Ishikawa (cell line): ENCODE data around the gene SCNM1.

Experiments
- CEBPB ChIP-seq: IDR thresholded peaks from 2 replicates; pipeline ENCODE4 v1.6.1; 2012
- CREB1 ChIP-seq: IDR thresholded peaks from 2 replicates; pipeline ENCODE4 v1.6.1; 2012; ENCODE audit warnings: low read depth
- EGR1 ChIP-seq: IDR thresholded peaks from 2 replicates; pipeline ENCODE4 v1.6.1; 2012
- EP300 ChIP-seq: IDR thresholded peaks from 2 replicates; pipeline ENCODE4 v1.6.1; 2012; ENCODE audit warnings: borderline replicate concordance
- FOXM1 ChIP-seq: IDR thresholded peaks from 2 replicates; pipeline ENCODE4 v1.6.1; 2012; ENCODE audit warnings: low read depth, borderline replicate concordance
- NFIC ChIP-seq: IDR thresholded peaks from 2 replicates; pipeline ENCODE4 v1.6.1; 2012
- RAD21 ChIP-seq: IDR thresholded peaks from 2 replicates; pipeline ENCODE4 v1.6.1; 2012; ENCODE audit warnings: low read depth
- TAF1 ChIP-seq: IDR thresholded peaks from 2 replicates; pipeline ENCODE4 v1.6.1; 2012; ENCODE audit warnings: low read depth, mild to moderate bottlenecking
- TCF12 ChIP-seq: IDR thresholded peaks from 2 replicates; pipeline ENCODE4 v1.6.1; 2012; ENCODE audit warnings: low read depth
- TEAD4 ChIP-seq: IDR thresholded peaks from 2 replicates; pipeline ENCODE4 v1.6.1; 2012
- YY1 ChIP-seq: IDR thresholded peaks from 2 replicates; pipeline ENCODE4 v1.6.1; 2012; ENCODE audit warnings: low read depth
- ZBTB7A ChIP-seq: IDR thresholded peaks from 2 replicates; pipeline ENCODE4 v1.6.1; 2012; ENCODE audit warnings: low read depth
- TF ChIP-seq, protein P1 (sequence below): IDR thresholded peaks from 2 replicates; pipeline ENCODE4 v1.6.1; 2012
- TF ChIP-seq, protein P2 (sequence below): IDR thresholded peaks from 2 replicates; pipeline ENCODE4 v1.6.1; 2012
- TF ChIP-seq, protein P3 (sequence below): IDR thresholded peaks from 2 replicates; pipeline ENCODE4 v1.6.1; 2012; ENCODE audit warnings: low read depth, mild to moderate bottlenecking

SCNM1 gene

DNA sequence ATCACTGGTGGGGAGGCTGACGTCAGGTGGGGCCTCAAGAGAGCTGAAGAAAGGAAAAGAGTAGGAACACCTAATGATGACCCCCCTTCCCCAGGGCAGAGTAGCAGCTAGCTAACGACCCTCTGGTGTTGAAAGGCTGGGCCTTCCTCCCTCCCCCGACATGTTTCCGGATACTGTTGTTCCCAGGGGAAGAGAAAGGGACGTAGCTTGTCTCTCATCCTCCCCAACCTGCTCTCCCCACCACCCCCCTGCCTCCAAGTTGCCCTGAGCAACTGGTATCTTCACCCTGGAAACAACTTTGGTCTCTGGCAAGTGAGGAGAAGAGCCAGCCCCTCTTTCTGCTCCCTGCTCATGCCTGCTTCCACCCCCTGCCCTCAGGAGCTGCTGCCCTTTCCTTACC is 22.0 kb upstream of the SCNM1 start:
- TF ChIP-seq, protein P1, sequence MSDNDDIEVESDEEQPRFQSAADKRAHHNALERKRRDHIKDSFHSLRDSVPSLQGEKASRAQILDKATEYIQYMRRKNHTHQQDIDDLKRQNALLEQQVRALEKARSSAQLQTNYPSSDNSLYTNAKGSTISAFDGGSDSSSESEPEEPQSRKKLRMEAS: no peak
- TF ChIP-seq, protein P2, sequence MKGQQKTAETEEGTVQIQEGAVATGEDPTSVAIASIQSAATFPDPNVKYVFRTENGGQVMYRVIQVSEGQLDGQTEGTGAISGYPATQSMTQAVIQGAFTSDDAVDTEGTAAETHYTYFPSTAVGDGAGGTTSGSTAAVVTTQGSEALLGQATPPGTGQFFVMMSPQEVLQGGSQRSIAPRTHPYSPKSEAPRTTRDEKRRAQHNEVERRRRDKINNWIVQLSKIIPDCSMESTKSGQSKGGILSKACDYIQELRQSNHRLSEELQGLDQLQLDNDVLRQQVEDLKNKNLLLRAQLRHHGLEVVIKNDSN: no peak
- TF ChIP-seq, protein P3, sequence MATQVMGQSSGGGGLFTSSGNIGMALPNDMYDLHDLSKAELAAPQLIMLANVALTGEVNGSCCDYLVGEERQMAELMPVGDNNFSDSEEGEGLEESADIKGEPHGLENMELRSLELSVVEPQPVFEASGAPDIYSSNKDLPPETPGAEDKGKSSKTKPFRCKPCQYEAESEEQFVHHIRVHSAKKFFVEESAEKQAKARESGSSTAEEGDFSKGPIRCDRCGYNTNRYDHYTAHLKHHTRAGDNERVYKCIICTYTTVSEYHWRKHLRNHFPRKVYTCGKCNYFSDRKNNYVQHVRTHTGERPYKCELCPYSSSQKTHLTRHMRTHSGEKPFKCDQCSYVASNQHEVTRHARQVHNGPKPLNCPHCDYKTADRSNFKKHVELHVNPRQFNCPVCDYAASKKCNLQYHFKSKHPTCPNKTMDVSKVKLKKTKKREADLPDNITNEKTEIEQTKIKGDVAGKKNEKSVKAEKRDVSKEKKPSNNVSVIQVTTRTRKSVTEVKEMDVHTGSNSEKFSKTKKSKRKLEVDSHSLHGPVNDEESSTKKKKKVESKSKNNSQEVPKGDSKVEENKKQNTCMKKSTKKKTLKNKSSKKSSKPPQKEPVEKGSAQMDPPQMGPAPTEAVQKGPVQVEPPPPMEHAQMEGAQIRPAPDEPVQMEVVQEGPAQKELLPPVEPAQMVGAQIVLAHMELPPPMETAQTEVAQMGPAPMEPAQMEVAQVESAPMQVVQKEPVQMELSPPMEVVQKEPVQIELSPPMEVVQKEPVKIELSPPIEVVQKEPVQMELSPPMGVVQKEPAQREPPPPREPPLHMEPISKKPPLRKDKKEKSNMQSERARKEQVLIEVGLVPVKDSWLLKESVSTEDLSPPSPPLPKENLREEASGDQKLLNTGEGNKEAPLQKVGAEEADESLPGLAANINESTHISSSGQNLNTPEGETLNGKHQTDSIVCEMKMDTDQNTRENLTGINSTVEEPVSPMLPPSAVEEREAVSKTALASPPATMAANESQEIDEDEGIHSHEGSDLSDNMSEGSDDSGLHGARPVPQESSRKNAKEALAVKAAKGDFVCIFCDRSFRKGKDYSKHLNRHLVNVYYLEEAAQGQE: no peak
- TF ChIP-seq CEBPB: no peak
- no peak for TF ChIP-seq YY1
- TF ChIP-seq EP300: no peak
- no peak for TF ChIP-seq CREB1
- no peak for TF ChIP-seq TEAD4
- no peak for TF ChIP-seq RAD21

DNA sequence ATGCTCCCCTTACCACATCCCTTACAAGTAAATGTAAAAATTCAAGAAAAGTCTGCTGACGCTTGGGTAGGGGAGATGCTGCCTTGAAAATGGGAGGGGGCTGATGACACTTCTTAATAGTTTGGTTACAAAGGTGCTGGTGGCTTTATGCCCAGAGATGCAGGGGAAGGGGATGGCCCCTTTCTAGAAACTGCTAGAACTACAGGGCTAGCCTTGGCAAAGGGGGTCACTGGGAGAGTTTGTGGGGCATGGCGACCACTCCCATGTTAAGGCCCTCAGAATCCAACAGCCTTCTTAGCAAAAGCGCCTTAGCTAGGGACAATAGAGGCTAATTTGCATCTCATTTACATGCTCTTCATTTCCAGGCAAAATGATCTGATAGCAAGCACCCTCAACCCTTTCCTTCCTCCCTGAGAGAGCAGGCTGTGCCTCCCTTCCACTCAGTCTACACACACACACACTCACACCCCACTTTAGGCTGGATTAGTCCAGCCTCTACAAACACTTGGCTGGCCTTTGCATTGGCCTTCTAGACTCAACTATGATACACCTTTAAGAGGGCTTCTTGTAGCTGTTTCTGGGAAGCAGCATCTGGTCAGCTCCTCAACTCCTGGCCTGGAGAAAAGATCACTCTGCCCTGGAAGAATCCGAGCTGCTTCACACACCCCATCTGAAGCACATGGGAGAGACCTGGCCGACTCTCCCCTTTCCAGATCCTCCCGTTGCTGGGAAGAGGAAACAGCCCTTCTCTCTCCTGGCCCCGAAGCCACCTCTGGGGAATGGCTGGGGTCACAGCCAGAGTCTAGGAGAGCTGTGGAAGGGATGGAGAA is 21.3 kb upstream of the SCNM1 start:
- TF ChIP-seq CEBPB (no peak), YY1 (no peak), ZBTB7A (no peak), FOXM1 (no peak), CREB1 (no peak), EGR1 (no peak), NFIC (no peak), RAD21 (no peak), TEAD4 (no peak), TCF12 (no peak), TAF1 (no peak), EP300 (no peak)
- TF ChIP-seq, protein P3: no peak
- TF ChIP-seq, protein P1: no peak
- TF ChIP-seq, protein P2: no peak

DNA sequence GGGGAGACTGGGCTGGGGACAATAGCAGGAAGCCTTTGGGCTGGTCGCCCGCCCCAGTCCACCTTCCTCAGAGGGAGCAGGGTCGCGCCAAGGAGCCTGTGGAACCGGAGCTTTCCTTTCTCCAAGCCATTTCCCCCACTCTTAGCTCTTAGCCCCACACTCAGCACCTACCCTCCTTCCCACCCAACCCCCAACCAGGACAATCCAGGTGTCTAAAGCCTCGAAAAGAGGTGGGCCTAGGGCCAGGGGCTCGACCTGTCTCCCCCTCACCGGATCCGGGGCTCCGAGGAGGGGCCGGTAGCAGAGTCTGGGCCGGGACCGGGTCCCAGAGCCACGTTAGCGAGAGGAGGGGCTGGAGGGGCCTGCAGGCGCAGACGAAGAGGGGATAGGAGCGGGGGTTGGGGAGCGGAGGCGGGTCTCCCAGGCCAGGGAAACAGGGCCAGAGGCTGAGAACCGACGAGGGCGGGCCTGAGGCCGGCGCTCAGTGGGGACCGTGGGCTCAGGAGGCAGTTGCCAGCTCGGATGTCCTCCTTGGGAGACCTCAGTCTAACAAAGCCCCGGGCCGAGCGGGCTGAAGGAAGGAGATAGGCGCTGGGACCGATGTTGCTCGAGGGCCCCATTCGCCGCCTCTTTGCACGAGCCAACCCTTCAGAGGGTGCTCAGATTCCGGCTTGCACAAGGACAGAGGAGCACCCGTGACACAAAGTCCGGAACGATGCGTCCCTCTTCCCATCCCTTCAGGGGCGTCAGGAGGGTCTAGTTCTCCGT is 20.5 kb upstream of the SCNM1 start:
- TF ChIP-seq TAF1 (no peak), EGR1 (no peak), CREB1 (no peak), YY1 (no peak), TCF12 (no peak), CEBPB (no peak), ZBTB7A (no peak; the same call in 1 of the 2 replicates), EP300 (no peak), NFIC (no peak), FOXM1 (no peak), TEAD4 (no peak), RAD21 (no peak)
- TF ChIP-seq, protein P1: no peak
- TF ChIP-seq, protein P2: no peak
- TF ChIP-seq, protein P3: no peak
